Sciatic nerve (tissue), 2 donors: ENCODE results near the gene TRAF3IP1. TPM values are rescaled to one million over a fixed set of nuclear protein-coding genes. Genes with fewer than 3 reads are reported as not detected.
"Not testable (repeated sequence)": the region's sequence is repeated elsewhere in the genome, so short reads cannot be mapped to it uniquely, and the experiment has no call there.

ENCODE experiments used
- ATAC-seq: fragments of 200-7000 bp; cut with Tn5 transposase; one replicate; pipeline ENCODE4 v1.9.1; 2020; ENCODE audit warnings: mild to moderate bottlenecking, moderate library complexity
- DNase-seq: peaks from one replicate; pipeline ENCODE4 v3.0.0-alpha.2; 2020; ENCODE audit warnings: low spot score
- intact Hi-C: fragments of 100-400 bp; cut with DNase I; formaldehyde crosslinking; loops from one replicate; pipeline ENCODE4 v1.14.2; 2022
- total RNA-seq: library from RNA; stranded (reverse); fragmentation: NEBNext Ultra II Directional; extraction: Animal tissue kit (Norgen Biotek cat#: 25700); gene quantifications from one replicate; pipeline ENCODE4 v1.2.1, GENCODE V29; 2021
- donor health status: DM: no; HTN: no; CAD: no.
- donor health status: DM: no; HTN: no; CAD: no.

Gene TRAF3IP1
- total RNA-seq, 1 donor from 2014 or later: 33.4 TPM

GRCh38 chr2:238396663-238397062 is 76.3 kb downstream of the TRAF3IP1 start:
- ATAC-seq (no peak), DNase-seq (no peak)
- intact Hi-C loops: no loop called here

- intact Hi-C loops: no loop called here
These were observed 77.0 kb downstream of the TRAF3IP1 start for GRCh38 chr2:238397356-238397755.

GRCh38 chr2:238398577-238398976 is 78.3 kb downstream of the TRAF3IP1 start:
- no peak for DNase-seq
- intact Hi-C loops: no loop called here
- ATAC-seq: no peak

More at GRCh38 chr2:238397356-238397755, 77.0 kb downstream of the TRAF3IP1 start:
- ATAC-seq (no peak), DNase-seq (no peak)

GRCh38 chr2:238399094-238399493 is 78.8 kb downstream of the TRAF3IP1 start:
- no peak for DNase-seq
- ATAC-seq: no peak
- intact Hi-C loops: no loop called here

- DNase-seq: no peak
- no peak for ATAC-seq
- intact Hi-C loops: no loop called here
These were observed 81.2 kb downstream of the TRAF3IP1 start for GRCh38 chr2:238401551-238401950.

- intact Hi-C loops: no loop called here
- DNase-seq (no peak), ATAC-seq (no peak)
These were observed 83.5 kb downstream of the TRAF3IP1 start for GRCh38 chr2:238403632-238404405.

- DNase-seq (no peak), ATAC-seq (peak; percentile 15)
- intact Hi-C loops: no loop called here
These were observed 84.3 kb downstream of the TRAF3IP1 start for GRCh38 chr2:238404406-238405216.

- intact Hi-C loops, ATAC-seq, DNase-seq: not testable (repeated sequence)
These were observed 84.9 kb downstream of the TRAF3IP1 start for GRCh38 chr2:238405217-238405555.

GRCh38 chr2:238406221-238406997 is 86.1 kb downstream of the TRAF3IP1 start:
- ATAC-seq: peak; percentile 9
- intact Hi-C loops: no loop called here
- no peak for DNase-seq

GRCh38 chr2:238406998-238407285 is 86.6 kb downstream of the TRAF3IP1 start:
- intact Hi-C loops: no loop called here
- ATAC-seq: no peak
- DNase-seq: no peak

GRCh38 chr2:238407566-238407965 is 87.2 kb downstream of the TRAF3IP1 start:
- intact Hi-C loops: no loop called here
- ATAC-seq (no peak), DNase-seq (no peak)

GRCh38 chr2:238408615-238409340 is 88.5 kb downstream of the TRAF3IP1 start:
- DNase-seq: no peak
- intact Hi-C loops: no loop called here
- peak; percentile 70 for ATAC-seq

GRCh38 chr2:238409341-238410199 is 89.3 kb downstream of the TRAF3IP1 start:
- intact Hi-C loops: loop anchor here (2.0 kb wide), 1 partner anchor 31 kb away; no protein-coding TSS in a partner anchor
- ATAC-seq (peak; percentile 85), DNase-seq (no peak)

GRCh38 chr2:238412067-238412767 is 91.9 kb downstream of the TRAF3IP1 start:
- DNase-seq: no peak
- no peak for ATAC-seq
- intact Hi-C loops: no loop called here

GRCh38 chr2:238413368-238413767 is 93.0 kb downstream of the TRAF3IP1 start:
- intact Hi-C loops: no loop called here
- ATAC-seq (no peak), DNase-seq (no peak)

- intact Hi-C loops: no loop called here
- DNase-seq (no peak), ATAC-seq (no peak)
These were observed 94.9 kb downstream of the TRAF3IP1 start for GRCh38 chr2:238415036-238415764.

- intact Hi-C loops: no loop called here
- ATAC-seq (no peak), DNase-seq (no peak)
These were observed 95.6 kb downstream of the TRAF3IP1 start for GRCh38 chr2:238415893-238416292.
